Colonic mucosa (tissue), 4 donors: Measurements from ENCODE around the gene PPM1M. TPM values are rescaled to one million over a fixed set of nuclear protein-coding genes. Genes with fewer than 3 reads are reported as not detected.

Source experiments
- DNase-seq: peaks from one replicate; pipeline ENCODE4 v3.0.0-alpha.2; 2020
- H3K27ac ChIP-seq: fragments of 200-600 bp; one replicate; pipeline ENCODE4 v1.8.0; 2021
- H3K27me3 ChIP-seq: fragments of 200-600 bp; one replicate; pipeline ENCODE4 v1.8.0; 2021
- H3K36me3 ChIP-seq: fragments of 200-600 bp; one replicate; pipeline ENCODE4 v1.8.0; 2021
- H3K4me1 ChIP-seq: fragments of 200-600 bp; one replicate; pipeline ENCODE4 v1.8.0; 2021; ENCODE audit warnings: mild to moderate bottlenecking
- H3K4me3 ChIP-seq: fragments of 200-600 bp; one replicate; pipeline ENCODE4 v1.8.0; 2021
- H3K9ac ChIP-seq, 2 donors: one replicate each; pipeline ENCODE4 v1.7.0; 2013; ENCODE audit warnings: control low read depth in 2 of 2, low read depth in 2 of 2, low read length in 2 of 2
- H3K9me3 ChIP-seq: fragments of 200-600 bp; one replicate; pipeline ENCODE4 v1.8.0; 2021
- CTCF ChIP-seq: fragments of 200-600 bp; IDR thresholded peaks from one replicate; pipeline ENCODE4 v1.8.0; 2022; ENCODE audit warnings: antibody characterized with exemption, mild to moderate bottlenecking
- intact Hi-C: fragments of 100-400 bp; cut with DNase I; formaldehyde crosslinking; loops from one replicate; pipeline ENCODE4 v1.14.1; 2022
- microRNA-seq: library from miRNA; unstranded; fragments of <30 nt; microRNA quantifications from one replicate; pipeline ENCODE4, GENCODE V29; 2019
- total RNA-seq, 2 donors: library from RNA; stranded (reverse); fragmentation: NEBNext Ultra II Directional in 1 of 2; extraction: Animal tissue kit (Norgen Biotek cat#: 25700) in 1 of 2; gene quantifications; one replicate each; pipeline ENCODE4 v1.2.1, GENCODE V29; 2021
- donor health status: healthy.
- donor health status: DM: no; HTN: no; CAD: no.
- donor health status: DM: no; HTN: no; CAD: no.

The PPM1M gene
- total RNA-seq, 2 donors from 2014 or later = 5.4 to 8.1 TPM

GRCh38 chr3:52299247-52299878, 53.8 kb downstream of the PPM1M start:
- no peak for DNase-seq
- no peak overlapping the region for H3K27ac ChIP-seq

More at GRCh38 chr3:52299247-52299878, 53.8 kb downstream of the PPM1M start:
- Histone ChIP-seq H3K36me3 (no peaks in the 10 kb centered on the region), H3K9ac (no peak overlapping the region), H3K27me3 (no peaks in the 10 kb centered on the region), H3K9me3 (no peaks in the 10 kb centered on the region), H3K4me3 (no peak overlapping the region), H3K4me1 (peaks cover 2% of the 10 kb centered on the region)
- no peak for TF ChIP-seq CTCF
- intact Hi-C loops = no loop called here

Small RNA genes within 50 kb of the gene (microRNA-seq; reads per million reads assigned to microRNA genes)
- gene MIR135A1 (2.2 reads per million), gene MIRLET7G (116,417 reads per million, percentile 100 among the genes with 10 or more reads in this experiment)

Other genes with a start within 250 kb of the PPM1M start
- gene RPL29, start 249.9 kb upstream of the PPM1M start, total RNA-seq = 1,000 to 10,000 TPM; 1,051 to 1,273 TPM
- 1 to 10 TPM; 9.5 to 9.8 TPM for gene DUSP7, start 189.2 kb upstream of the PPM1M start, total RNA-seq
- gene POC1A, start 91.3 kb upstream of the PPM1M start, total RNA-seq = 10 to 100 TPM in 1 of 2 donors, 1 to 10 TPM in 1; 7.6 to 33.7 TPM
- 100 to 1,000 TPM in 1 of 2 donors, 10 to 100 TPM in 1; 90.6 to 103 TPM for gene ALAS1, start 47.6 kb upstream of the PPM1M start, total RNA-seq
- under 1 TPM; 0.25 to 0.27 TPM for gene TLR9, start 20.1 kb upstream of the PPM1M start, total RNA-seq
- gene TWF2, start 6.6 kb upstream of the PPM1M start, total RNA-seq = 10 to 100 TPM; 44.2 to 45.0 TPM
- gene WDR82, start 32.9 kb downstream of the PPM1M start, total RNA-seq = 10 to 100 TPM; 65.7 to 67.0 TPM
- gene GLYCTK, start 42.1 kb downstream of the PPM1M start, total RNA-seq = 10 to 100 TPM; 45.2 to 63.2 TPM
- 1 to 10 TPM; 7.0 to 9.1 TPM for gene DNAH1, start 70.6 kb downstream of the PPM1M start, total RNA-seq
- gene BAP1, start 164.2 kb downstream of the PPM1M start, total RNA-seq = 10 to 100 TPM; 65.6 to 95.1 TPM
- gene PHF7, start 164.9 kb downstream of the PPM1M start, total RNA-seq = 10 to 100 TPM in 1 of 2 donors, 1 to 10 TPM in 1; 8.7 to 10.9 TPM
- gene SEMA3G, start 199.3 kb downstream of the PPM1M start, total RNA-seq = 1 to 10 TPM; 2.4 to 2.6 TPM
- gene TNNC1, start 208.3 kb downstream of the PPM1M start, total RNA-seq = 1 to 10 TPM; 1.1 to 1.5 TPM
- gene NISCH, start 209.8 kb downstream of the PPM1M start, total RNA-seq = 10 to 100 TPM; 43.2 to 60.5 TPM
- gene STAB1, start 249.6 kb downstream of the PPM1M start, total RNA-seq = 10 to 100 TPM; 41.1 to 46.5 TPM